Stimulated activated CD8-positive, alpha-beta memory T cell treated with anti-CD3 and anti-CD28 coated beads, Interleukin-15, amount 100 ng/mL, for 4 hours (primary cell): ENCODE data around the gene VPS25.
"Not testable (repeated sequence)": the region's sequence is repeated elsewhere in the genome, so short reads cannot be mapped to it uniquely, and the experiment has no call there.

Source experiments
- DNase-seq, 2 donors: peaks; one replicate each; pipeline ENCODE4 v3.0.0-alpha.2; 2020; ENCODE audit warnings: low read depth in 2 of 2

Gene VPS25

GRCh38 chr17:42768006-42768405 lies 5.2 kb upstream of the VPS25 start:
- not testable (repeated sequence) for DNase-seq

- not testable (repeated sequence) for DNase-seq
Observed at GRCh38 chr17:42769964-42770363, 3.3 kb upstream of the VPS25 start.

GRCh38 chr17:42772945-42773289 lies 332 bp upstream of the VPS25 start:
- DNase-seq, result no peak

- no peak for DNase-seq
Observed at GRCh38 chr17:42774066-42774745, 957 bp downstream of the VPS25 start.

- DNase-seq, result no peak
Observed at GRCh38 chr17:42775534-42776098, 2.4 kb downstream of the VPS25 start.

- no peak for DNase-seq
Observed at GRCh38 chr17:42778570-42778969, 5.3 kb downstream of the VPS25 start.

GRCh38 chr17:42779304-42779935 lies 6.2 kb downstream of the VPS25 start:
- DNase-seq, result no peak

- no peak for DNase-seq
Observed at GRCh38 chr17:42779936-42780850, 6.9 kb downstream of the VPS25 start, which contains the start of gene WNK4. Gene WNK4 (plus strand): TSS chr17:42780610. CDS start chr17:42780699, 89 bp downstream.

GRCh38 chr17:42780851-42781638 lies 7.8 kb downstream of the VPS25 start:
- DNase-seq, result no peak

- no peak for DNase-seq
Observed at GRCh38 chr17:42781639-42782165, 8.5 kb downstream of the VPS25 start.

- no peak for DNase-seq
Observed at GRCh38 chr17:42782166-42783061, 9.2 kb downstream of the VPS25 start.

- no peak for DNase-seq
Observed at GRCh38 chr17:42783062-42783790, 10.0 kb downstream of the VPS25 start.

- no peak for DNase-seq
Observed at GRCh38 chr17:42783791-42784138, 10.5 kb downstream of the VPS25 start.

- DNase-seq, result no peak
Observed at GRCh38 chr17:42784409-42784808, 11.2 kb downstream of the VPS25 start.

GRCh38 chr17:42784811-42785592 lies 11.8 kb downstream of the VPS25 start:
- DNase-seq, result no peak

GRCh38 chr17:42787266-42787665 lies 14.0 kb downstream of the VPS25 start:
- DNase-seq, result no peak

GRCh38 chr17:42791948-42792347 lies 18.7 kb downstream of the VPS25 start:
- DNase-seq, result no peak

GRCh38 chr17:42792545-42792944 lies 19.3 kb downstream of the VPS25 start:
- no peak for DNase-seq

- DNase-seq, result no peak
Observed at GRCh38 chr17:42795061-42795460, 21.8 kb downstream of the VPS25 start.
